Neural cell (in vitro differentiated cells): ENCODE results near the gene EID1.

Experiments
- POLR2AphosphoS5 ChIP-seq: IDR thresholded peaks from 2 replicates; pipeline ENCODE4 v1.6.1; 2012
- TF ChIP-seq, protein P1 (sequence below): fragments of 450-650 bp; IDR thresholded peaks from 2 replicates; pipeline ENCODE4 v1.5.1; 2014; ENCODE audit warnings: antibody characterized with exemption, mild to moderate bottlenecking, moderate library complexity; ENCODE audit not compliant: poor library complexity, severe bottlenecking
- TF ChIP-seq, protein P2 (sequence below): IDR thresholded peaks from 2 replicates; pipeline ENCODE4 v1.6.1; 2012; ENCODE audit warnings: borderline replicate concordance

DNA sequence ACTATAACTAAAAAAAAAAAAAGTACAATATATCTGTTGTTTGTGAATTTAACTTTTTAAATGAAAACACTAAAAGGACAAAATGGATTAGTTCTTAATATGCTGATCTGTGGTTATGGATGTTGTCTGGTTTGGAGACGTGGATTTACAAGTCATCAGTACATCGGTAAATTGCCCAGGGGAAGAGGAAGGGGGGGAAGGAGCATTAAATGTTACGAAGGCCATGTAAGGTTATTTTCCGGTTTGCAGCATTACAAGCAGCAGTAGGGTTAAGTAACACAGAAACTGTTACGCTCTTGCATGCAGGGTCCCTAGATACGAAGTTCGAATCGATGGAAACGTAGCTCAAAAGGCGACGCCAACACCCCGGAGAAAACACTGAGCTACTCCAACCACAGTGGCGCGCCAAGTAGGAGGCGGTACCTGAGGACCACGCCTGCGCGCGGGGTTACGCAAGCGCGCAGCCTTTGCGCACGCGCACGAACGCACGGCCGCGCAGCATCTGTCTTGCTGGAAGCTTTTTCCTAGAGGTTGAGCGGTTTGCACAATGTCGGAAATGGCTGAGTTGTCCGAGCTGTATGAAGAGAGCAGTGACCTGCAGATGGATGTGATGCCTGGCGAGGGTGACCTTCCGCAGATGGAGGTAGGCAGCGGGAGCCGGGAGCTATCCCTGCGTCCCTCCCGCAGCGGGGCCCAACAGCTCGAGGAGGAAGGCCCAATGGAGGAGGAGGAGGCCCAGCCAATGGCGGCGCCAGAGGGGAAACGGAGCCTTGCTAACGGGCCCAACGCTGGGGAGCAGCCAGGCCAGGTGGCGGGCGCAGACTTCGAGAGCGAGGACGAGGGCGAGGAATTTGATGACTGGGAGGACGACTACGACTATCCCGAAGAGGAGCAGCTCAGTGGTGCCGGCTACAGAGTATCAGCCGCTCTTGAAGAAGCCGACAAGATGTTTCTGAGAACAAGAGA lies at the start of gene EID1:
- TF ChIP-seq POLR2AphosphoS5, result peak; percentile 99
- TF ChIP-seq, protein P1, sequence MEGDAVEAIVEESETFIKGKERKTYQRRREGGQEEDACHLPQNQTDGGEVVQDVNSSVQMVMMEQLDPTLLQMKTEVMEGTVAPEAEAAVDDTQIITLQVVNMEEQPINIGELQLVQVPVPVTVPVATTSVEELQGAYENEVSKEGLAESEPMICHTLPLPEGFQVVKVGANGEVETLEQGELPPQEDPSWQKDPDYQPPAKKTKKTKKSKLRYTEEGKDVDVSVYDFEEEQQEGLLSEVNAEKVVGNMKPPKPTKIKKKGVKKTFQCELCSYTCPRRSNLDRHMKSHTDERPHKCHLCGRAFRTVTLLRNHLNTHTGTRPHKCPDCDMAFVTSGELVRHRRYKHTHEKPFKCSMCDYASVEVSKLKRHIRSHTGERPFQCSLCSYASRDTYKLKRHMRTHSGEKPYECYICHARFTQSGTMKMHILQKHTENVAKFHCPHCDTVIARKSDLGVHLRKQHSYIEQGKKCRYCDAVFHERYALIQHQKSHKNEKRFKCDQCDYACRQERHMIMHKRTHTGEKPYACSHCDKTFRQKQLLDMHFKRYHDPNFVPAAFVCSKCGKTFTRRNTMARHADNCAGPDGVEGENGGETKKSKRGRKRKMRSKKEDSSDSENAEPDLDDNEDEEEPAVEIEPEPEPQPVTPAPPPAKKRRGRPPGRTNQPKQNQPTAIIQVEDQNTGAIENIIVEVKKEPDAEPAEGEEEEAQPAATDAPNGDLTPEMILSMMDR, result peak; percentile 39
- TF ChIP-seq, protein P2, sequence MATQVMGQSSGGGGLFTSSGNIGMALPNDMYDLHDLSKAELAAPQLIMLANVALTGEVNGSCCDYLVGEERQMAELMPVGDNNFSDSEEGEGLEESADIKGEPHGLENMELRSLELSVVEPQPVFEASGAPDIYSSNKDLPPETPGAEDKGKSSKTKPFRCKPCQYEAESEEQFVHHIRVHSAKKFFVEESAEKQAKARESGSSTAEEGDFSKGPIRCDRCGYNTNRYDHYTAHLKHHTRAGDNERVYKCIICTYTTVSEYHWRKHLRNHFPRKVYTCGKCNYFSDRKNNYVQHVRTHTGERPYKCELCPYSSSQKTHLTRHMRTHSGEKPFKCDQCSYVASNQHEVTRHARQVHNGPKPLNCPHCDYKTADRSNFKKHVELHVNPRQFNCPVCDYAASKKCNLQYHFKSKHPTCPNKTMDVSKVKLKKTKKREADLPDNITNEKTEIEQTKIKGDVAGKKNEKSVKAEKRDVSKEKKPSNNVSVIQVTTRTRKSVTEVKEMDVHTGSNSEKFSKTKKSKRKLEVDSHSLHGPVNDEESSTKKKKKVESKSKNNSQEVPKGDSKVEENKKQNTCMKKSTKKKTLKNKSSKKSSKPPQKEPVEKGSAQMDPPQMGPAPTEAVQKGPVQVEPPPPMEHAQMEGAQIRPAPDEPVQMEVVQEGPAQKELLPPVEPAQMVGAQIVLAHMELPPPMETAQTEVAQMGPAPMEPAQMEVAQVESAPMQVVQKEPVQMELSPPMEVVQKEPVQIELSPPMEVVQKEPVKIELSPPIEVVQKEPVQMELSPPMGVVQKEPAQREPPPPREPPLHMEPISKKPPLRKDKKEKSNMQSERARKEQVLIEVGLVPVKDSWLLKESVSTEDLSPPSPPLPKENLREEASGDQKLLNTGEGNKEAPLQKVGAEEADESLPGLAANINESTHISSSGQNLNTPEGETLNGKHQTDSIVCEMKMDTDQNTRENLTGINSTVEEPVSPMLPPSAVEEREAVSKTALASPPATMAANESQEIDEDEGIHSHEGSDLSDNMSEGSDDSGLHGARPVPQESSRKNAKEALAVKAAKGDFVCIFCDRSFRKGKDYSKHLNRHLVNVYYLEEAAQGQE, result peak; percentile 93
